Measurements from ENCODE around the gene ENOX1. TPM values are rescaled to one million over a fixed set of nuclear protein-coding genes. Genes with fewer than 3 reads are reported as not detected.

ENOX1 gene
- total RNA-seq, 1 donor from 2014 or later, result 45.2 TPM

DNA sequence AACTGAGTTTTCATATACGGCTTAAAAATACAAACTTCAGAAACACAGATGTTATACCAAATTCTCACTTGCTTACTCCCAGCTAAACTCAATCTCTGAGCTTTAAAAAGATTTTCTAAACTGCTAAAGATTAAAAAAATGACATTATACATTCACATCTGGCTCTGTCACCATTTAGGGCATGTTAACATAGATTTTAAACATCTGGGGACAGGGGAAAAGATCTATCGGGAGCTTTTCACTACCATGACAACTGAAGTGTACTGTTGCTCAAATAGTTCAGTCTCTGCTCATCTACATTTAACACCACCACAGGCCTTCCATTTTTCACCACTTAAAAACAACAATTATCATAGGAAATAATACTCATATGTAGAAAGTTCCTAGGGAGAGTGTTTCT is 190.8 kb downstream of the ENOX1 start:
- DNase-seq, result no peak

DNA sequence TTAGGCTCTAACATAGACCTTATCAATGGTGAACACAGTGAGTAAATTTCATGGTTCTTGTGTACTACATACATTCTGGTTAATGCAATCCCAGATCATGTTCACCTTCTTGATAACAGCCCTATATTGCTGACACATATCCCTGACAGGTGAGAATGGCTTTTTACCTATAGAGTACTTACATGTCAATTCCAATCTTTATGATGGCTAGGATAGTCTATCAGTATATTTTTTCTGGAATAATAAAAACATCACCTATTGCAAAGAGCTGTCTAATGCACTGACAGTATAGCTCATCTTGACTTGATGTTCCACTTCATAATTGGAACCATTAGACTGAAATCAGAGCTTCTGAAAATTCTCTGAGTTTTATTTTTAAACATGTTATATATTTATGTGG is 199.4 kb downstream of the ENOX1 start:
- DNase-seq, result no peak

- DNase-seq, result no peak
These were observed 202.0 kb downstream of the ENOX1 start for GRCh38 chr13:43584751-43585150.

DNA sequence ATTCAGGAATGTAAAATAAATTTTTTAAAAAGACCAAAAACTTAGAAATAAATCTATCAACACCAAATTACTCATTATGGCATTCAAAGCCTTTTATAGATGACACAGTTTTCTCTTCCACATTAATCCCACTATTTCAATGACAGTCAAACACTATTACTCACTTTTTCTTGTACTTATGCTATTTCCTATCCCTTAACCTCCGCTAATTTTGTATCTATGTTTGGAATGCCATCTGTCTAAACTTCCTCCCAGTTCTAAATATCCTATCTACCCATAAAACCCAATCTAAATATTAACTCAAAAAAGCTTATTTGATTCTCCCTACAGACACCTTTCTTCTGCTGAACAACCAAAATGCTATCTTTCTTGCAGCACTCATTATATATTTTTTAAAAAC is 203.5 kb downstream of the ENOX1 start:
- no peak for DNase-seq

GRCh38 chr13:43580280-43580679 is 206.5 kb downstream of the ENOX1 start:
- no peak for DNase-seq

DNA sequence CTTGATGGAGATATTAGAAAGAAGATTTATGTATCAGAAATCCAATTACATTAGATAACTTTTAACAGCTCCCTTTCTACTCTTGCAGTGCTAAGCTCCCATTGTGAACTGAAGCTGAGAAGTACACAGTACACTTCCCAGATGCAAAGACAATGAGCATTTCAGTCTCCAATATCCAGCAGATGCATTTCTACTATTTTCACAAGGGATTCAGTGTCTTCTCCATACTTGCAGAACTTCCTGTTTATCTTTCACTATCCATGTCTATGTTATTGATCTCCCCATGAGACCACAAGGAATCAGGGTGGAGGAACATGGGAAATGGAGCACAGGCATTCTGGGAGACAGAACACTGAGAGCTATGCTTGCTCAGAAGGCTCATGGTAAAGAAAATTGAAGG is 207.5 kb downstream of the ENOX1 start:
- DNase-seq, result no peak

GRCh38 chr13:43574605-43575004 is 212.2 kb downstream of the ENOX1 start:
- no peak for DNase-seq

DNA sequence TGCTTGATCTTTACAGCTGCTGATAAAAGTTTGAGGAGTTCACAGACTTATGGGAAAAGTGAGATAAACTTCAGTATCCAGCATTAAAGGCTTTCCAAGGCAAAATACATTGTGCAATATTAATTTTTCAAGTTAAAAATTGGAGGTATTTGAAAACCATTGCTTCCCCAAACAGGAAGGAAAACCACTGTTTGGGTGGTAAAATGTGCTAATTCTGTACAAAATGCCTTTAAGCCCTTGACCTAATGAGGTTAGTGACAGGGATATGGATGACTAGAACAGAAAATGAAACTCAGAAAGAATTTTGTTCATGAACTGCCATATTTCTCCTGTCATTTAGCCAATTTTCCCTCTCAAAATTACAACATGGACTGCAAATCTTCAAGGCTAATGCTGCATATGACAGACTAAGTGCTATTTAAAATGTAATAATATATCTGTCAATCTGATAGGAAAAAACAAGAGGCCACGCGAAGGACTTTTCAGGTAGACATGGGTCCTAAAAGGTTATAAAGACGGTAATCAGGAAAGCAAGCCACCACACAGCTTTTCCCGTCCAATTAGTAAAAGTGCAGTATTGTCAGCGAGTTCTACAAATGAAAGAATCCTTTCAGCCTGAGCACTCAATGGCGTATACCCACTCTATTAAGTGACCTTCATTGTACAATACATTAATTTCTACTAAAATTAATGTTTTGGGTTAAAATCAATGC is 212.8 kb downstream of the ENOX1 start:
- DNase-seq, result no peak

DNA sequence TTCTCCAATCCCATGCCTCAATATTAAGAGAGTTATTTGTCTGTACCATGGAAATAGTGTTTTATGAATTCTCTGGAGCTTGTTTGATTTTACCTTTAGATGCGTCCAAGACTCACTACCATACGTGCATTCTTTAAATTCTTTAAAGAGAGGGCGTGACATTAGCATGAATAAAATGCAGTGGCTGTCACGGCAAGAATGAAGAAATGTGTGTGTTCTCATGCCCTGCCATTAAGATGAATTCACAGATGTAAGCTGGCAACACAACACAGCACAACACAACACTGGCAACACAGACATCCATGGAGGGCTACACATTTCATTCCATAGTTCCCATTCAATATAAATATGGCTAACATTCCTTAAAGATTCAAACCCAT is 213.4 kb downstream of the ENOX1 start:
- DNase-seq, result no peak

- no peak for DNase-seq
These were observed 214.0 kb downstream of the ENOX1 start for GRCh38 chr13:43572656-43573360.

DNA sequence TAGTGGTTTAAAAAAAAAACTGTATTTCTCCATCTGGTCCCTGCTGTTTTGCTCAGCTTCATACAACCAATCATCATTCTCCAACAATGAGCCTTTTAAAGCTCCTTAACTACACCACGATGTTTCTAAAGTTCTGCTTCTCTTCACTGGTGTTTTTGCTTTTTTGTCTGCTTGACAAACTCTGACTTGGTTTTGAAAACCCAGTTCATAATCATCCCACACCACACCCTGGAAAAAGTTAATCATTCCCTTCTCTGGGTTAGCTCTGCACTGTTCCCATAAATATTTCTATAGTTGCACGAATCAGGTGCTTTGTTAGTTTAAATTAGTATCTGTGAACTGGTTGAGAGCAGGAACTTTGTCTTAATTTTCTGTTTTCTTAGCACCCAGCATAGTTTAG is 217.1 kb downstream of the ENOX1 start:
- no peak for DNase-seq

- DNase-seq, result no peak
These were observed 219.2 kb downstream of the ENOX1 start for GRCh38 chr13:43567608-43568007.

DNA sequence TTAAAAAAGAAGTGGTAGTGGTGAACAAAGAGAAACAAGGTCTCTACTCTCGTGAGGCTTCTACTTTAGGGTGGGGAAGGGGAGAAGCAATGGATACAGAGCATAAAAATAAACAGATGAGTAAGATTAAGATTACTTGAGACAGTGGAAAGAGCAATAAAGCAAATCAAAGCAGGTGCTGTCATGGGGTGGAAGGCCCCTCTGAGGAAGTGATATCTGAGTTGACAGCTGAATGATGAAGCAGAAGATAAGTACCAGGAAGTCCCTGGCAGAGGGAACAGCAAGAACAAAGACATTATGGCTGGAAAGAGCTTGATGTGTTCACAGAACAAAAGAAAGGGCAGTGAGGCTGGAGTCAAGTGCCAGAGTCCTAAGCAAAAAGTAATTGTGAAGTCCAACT is 221.8 kb downstream of the ENOX1 start:
- no peak for DNase-seq

DNA sequence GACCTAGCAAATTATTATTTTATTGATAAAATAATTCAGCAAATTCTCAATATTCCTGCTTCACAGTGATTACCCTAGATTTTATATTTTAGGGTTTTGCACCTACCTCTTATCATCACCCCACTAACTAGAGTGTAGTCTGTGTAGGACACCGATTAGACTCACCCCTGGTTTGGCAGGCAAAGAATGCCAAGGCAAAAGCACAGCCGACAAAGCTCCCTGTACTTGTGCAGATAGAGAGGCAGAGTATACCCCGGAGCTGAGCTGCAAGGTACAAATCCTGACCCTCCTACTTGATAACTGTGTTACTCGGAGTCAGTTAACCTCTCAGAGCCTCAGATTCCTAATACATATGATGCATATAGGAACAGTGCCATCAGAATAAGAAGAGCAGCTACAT is 225.7 kb downstream of the ENOX1 start:
- no peak for DNase-seq

DNA sequence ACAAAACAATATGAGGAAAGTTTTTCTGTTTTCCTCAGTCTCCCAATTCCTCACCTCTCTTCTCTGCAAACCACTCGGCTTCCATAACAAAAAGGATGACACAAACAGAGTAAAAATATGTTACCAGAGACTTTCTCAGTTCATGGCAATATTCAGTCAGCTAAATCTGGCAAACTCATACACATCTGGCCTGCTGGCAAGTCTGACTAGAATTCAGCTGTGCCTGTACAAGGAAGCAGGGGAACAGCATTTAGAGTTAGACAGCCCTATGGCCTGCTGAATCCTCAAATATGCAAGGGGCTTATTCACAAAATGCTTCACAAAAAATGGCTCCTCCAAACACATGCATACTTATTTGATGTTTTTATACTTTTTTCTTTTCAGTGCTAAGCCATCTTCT is 227.8 kb downstream of the ENOX1 start:
- no peak for DNase-seq

- DNase-seq, result no peak
These were observed 228.4 kb downstream of the ENOX1 start for GRCh38 chr13:43558326-43558725.

DNA sequence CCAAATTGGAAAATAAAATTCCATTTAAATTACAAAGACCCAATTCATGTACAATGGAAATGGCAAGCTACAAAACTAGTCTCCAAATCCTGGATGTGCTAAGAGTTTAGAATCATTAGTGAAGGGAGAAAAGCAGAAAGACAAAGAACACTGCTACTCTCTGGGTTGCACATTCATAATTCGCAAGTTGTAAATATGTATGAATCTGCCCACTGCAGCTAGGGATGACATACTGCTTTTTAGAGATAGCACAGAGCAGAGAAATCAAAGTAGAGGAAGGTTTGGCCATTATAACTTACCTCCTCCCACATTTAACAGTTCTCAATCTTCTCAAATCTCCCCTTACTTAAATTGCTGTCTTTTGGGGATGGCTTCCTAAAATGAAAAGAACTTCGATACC is 231.1 kb downstream of the ENOX1 start:
- DNase-seq, result no peak

DNA sequence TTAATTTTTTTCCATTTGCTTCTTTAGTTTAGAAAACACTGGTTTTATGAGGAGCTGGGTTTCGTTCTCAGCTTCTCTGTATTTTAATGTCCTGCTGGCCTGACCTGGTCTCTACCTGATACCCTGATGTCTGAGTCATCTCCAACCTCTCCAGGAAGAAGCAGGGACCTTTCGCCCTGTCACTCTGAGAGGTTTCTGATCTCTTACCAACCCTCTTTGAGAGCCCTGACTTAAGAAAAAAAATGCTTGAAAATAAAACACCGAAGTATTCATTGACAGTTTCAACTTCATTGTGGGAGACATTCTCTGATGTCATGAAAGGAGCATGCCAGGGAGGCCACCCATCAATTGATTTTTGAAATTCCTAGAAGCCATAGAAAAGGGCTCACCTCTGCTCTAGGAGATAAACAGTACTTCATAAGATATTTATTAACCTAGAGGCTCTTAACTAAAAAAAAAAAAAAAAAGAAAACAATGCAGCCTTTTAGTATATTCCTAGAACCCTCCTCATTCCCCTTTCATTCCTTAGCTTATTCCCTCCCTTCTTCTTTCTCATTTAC is 234.8 kb downstream of the ENOX1 start:
- no peak for DNase-seq

GRCh38 chr13:43546816-43547215 is 240.0 kb downstream of the ENOX1 start:
- DNase-seq, result no peak

GRCh38 chr13:43546251-43546650 is 240.5 kb downstream of the ENOX1 start:
- no peak for DNase-seq

DNA sequence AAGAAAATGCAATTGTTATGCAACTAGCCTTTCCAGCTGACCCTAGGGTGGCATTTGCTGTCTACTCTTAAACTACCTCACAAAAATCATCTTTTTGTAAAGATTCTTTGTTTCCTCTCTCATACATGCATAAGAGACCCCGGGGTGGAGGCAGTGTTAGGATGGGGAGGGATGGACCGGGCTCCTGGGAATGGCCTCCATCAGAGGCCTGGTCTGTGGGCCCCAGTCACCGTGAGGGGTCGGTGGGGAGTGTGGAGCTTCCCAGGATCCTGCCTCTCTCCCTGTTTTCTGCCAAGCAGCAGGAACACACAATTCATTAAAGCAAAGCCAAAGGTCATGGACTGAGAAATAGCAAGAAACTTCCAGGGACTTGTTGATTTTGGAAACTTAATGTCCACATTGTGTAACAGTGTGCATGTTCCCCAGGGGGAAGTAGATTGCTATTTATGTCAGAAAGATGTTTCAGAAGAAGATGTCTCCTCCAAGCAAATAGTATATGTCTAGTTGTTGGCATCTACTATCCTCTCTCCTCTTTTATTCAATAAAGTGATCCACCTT is 241.4 kb downstream of the ENOX1 start:
- no peak for DNase-seq

DNA sequence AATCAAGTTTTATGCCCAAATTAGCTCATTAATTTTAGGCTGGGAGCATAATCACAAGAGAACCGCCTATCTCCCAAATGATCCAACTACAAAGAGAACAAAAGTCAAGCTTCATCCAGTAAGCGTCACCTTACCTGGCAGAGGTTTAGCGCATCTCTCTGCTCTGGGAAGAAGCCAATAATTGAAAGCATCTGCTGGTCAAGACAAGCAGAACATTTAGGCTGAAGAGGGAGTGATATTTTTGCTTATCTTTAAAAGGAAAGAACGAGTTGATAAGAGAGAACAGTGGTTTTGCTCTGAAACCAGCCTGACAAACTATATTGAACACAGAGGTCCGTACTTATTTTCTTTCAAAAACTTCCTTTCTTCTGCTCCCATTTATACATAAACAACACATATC is 242.1 kb downstream of the ENOX1 start:
- no peak for DNase-seq

GRCh38 chr13:43544011-43544410 is 242.8 kb downstream of the ENOX1 start:
- DNase-seq, result no peak

DNA sequence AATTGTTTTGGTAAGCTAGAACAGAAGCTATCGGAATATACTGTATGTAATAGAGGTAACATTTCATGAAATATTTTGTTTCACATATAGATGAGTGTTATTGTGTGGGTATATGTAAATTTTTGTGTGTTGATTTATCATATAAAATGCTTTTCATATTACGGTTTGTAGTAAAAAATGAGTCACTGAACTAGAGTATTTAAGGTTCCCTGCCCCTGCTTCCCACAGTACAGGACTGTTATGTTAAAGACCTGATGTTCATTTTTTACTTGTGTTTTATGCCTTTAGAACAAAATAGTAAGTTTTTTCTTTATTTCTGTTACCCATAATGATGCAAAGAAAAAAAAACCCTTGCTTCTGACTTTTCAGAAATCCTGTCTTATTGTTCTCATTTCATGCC is 243.4 kb downstream of the ENOX1 start:
- no peak for DNase-seq

Data from occipital lobe (tissue), 2 donors.